HCT116 (cell line): ENCODE data around the gene CXCR6.

Experiments
- EZH2 ChIP-seq: fragments of 200-600 bp; sonication (generic); IDR thresholded peaks from 2 replicates; pipeline ENCODE4 v1.6.1; 2017; ENCODE audit warnings: antibody characterized with exemption, mixed run types
- RAD21 ChIP-seq: IDR thresholded peaks from 2 replicates; pipeline ENCODE4 v1.6.1; 2012; ENCODE audit warnings: low read depth, mild to moderate bottlenecking

- TF ChIP-seq RAD21 = no peak
- TF ChIP-seq EZH2 = no peak
Measured at GRCh38 chr3:45962033-45962432, 18.8 kb downstream of the CXCR6 start.
